ENCODE data around the gene TMEM225B.
"Not testable (repeated sequence)": the region's sequence is repeated elsewhere in the genome, so short reads cannot be mapped to it uniquely, and the experiment has no call there.

The TMEM225B gene

GRCh38 chr7:99623702-99624447 is 25.8 kb downstream of the TMEM225B start:
- DNase-seq: no peak

- DNase-seq: no peak
Observed at GRCh38 chr7:99624484-99624883, 26.4 kb downstream of the TMEM225B start.

GRCh38 chr7:99625321-99625720 is 27.3 kb downstream of the TMEM225B start:
- DNase-seq: no peak

- DNase-seq: no peak
Observed at GRCh38 chr7:99625961-99626360, 27.9 kb downstream of the TMEM225B start.

GRCh38 chr7:99626661-99627060 is 28.6 kb downstream of the TMEM225B start:
- no peak for DNase-seq

- no peak for DNase-seq
Observed at GRCh38 chr7:99627513-99627912, 29.4 kb downstream of the TMEM225B start.

GRCh38 chr7:99628471-99629465 is 30.7 kb downstream of the TMEM225B start:
- DNase-seq: no peak

GRCh38 chr7:99629643-99630042 is 31.6 kb downstream of the TMEM225B start:
- DNase-seq: no peak

- no peak for DNase-seq
Observed at GRCh38 chr7:99631295-99632109, 33.4 kb downstream of the TMEM225B start.

GRCh38 chr7:99637414-99637813 is 39.3 kb downstream of the TMEM225B start:
- not testable (repeated sequence) for DNase-seq

- DNase-seq: no peak
Observed at GRCh38 chr7:99638731-99639130, 40.7 kb downstream of the TMEM225B start.

- no peak for DNase-seq
Observed at GRCh38 chr7:99639267-99639666, 41.2 kb downstream of the TMEM225B start.

- DNase-seq: no peak
Observed at GRCh38 chr7:99642027-99642426, 44.0 kb downstream of the TMEM225B start.

- no peak for DNase-seq
Observed at GRCh38 chr7:99643464-99643863, 45.4 kb downstream of the TMEM225B start.

GRCh38 chr7:99644431-99644830 is 46.4 kb downstream of the TMEM225B start:
- DNase-seq: no peak

- no peak for DNase-seq
Observed at GRCh38 chr7:99645590-99645989, 47.5 kb downstream of the TMEM225B start.

- DNase-seq: no peak
Observed at GRCh38 chr7:99648843-99649242, 50.8 kb downstream of the TMEM225B start.

- DNase-seq: no peak
Observed at GRCh38 chr7:99651290-99651689, 53.2 kb downstream of the TMEM225B start.

- no peak for DNase-seq
Observed at GRCh38 chr7:99652671-99653070, 54.6 kb downstream of the TMEM225B start.

- not testable (repeated sequence) for DNase-seq
Observed at GRCh38 chr7:99653269-99653668, 55.2 kb downstream of the TMEM225B start.

GRCh38 chr7:99653754-99654153 is 55.7 kb downstream of the TMEM225B start:
- no peak for DNase-seq

- not testable (repeated sequence) for DNase-seq
Observed at GRCh38 chr7:99654626-99655025, 56.6 kb downstream of the TMEM225B start.

GRCh38 chr7:99657879-99658278 is 59.8 kb downstream of the TMEM225B start:
- DNase-seq: not testable (repeated sequence)

All from fibroblast of skin of scalp (primary cell).